ENCODE measurements around the gene TEC.

TEC gene

DNA sequence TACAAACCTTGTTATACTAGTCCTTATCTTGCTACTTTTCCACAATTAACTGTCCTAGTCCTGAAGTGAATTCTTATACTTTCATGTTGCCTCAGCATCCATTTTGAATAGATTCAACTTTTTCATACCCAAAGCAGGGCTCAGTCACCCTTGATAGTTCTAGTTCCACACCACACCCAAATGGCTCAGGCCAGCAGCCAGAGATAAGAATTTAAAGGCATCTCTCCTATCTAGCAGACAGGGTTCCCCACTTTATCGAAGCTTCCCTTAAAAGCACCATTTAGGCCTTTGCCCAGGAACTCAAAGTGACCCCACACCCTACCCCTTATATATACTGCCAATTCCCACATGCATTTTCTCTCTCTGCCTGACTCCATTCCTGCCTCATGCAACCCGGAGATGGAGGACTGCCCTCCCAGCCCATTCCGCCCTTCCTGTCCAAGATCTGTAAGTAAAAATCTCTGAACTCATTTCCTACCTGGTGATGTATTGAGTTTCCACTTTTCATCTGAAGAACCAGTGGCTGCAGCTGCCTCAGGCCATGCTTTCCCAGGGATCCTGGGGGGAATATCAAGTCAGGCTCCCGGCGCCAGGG, 71.9 kb downstream of the TEC start:
- Histone ChIP-seq H3K27me3 (ENCODE audit: control insufficient read depth, insufficient read depth, low read length, poor library complexity, severe bottlenecking) (no peaks in the 10 kb centered on the region), H3K4me3 (ENCODE audit: insufficient read depth, low read depth, low read length) (no peak overlapping the region), H3K9me3 (ENCODE audit: control insufficient read depth, low read length) (no peaks in the 10 kb centered on the region), H3K4me1 (ENCODE audit: control insufficient read depth, insufficient read depth, low read length) (no peaks in the 10 kb centered on the region), H3K36me3 (ENCODE audit: control insufficient read depth, insufficient read depth, low read length) (no peaks in the 10 kb centered on the region), H3K27ac (ENCODE audit: insufficient read depth, low read depth, low read length, poor library complexity, severe bottlenecking) (no peak overlapping the region)
- WGBS, 2 experiments = 92 to 96% methylated on average over 5 of the region's 5 CpGs

DNA sequence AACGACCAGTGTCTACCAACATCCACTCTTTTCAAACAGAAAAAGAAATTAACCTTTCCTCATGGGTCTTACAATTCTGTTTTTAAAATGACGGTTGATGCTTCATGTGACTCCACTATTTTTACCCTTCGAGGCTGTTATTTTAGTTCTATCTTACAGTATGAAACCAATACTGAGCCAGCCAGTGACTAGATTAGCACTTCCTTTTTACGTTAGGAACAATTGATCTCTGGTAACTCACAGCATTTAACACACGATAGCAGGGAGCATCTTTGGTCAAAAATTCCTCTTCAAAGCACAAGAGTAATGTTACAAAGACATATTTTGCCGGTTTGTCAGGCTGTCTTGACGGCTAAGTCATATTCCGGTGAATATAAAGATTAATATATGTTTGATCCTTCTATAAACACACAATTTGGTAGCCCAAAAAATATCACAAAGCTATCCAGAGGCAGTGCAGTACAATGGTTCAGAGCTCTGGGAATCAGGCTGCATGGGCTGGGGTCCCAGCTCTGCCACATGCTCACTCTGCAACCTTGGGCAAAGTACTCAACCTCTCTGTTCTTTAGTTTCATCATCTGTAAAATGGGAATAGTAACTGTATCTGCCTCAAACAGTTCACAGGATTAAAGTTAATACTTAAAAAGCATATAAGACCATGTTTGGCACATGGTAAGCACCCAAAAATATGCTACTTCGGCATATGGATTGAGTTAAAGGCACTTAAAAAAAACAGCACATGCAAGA, 72.7 kb downstream of the TEC start:
- H3K36me3 ChIP-seq (ENCODE audit: control insufficient read depth, insufficient read depth, low read length) = no peaks in the 10 kb centered on the region
- no peak overlapping the region for H3K4me3 ChIP-seq (ENCODE audit: insufficient read depth, low read depth, low read length)
- H3K4me1 ChIP-seq (ENCODE audit: control insufficient read depth, insufficient read depth, low read length) = no peaks in the 10 kb centered on the region
- 91 to 92% methylated on average over 9 of the region's 9 CpGs for WGBS, 2 experiments
- no peaks in the 10 kb centered on the region for H3K27me3 ChIP-seq (ENCODE audit: control insufficient read depth, insufficient read depth, low read length, poor library complexity, severe bottlenecking)
- no peaks in the 10 kb centered on the region for H3K9me3 ChIP-seq (ENCODE audit: control insufficient read depth, low read length)
- H3K27ac ChIP-seq (ENCODE audit: insufficient read depth, low read depth, low read length, poor library complexity, severe bottlenecking) = no peak overlapping the region

DNA sequence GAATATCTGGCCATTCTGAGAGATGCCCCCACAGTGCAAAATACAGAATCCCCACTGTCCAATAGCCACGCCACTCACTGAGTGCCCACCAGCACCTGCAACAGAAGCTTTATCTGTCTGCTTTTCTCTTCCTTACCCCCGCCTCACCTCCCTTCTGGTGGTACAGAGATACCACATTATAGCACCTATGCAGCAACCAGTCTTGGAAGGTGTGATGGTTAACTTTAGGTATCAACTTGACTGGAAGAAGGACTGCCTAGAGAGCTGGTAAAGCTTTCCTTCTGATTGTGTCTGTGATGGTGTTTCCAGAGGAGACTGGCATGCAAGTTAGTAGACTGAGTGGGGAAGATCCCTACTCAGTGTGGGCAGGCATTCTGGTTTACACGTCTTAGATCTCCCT, 73.8 kb downstream of the TEC start:
- H3K27ac ChIP-seq (ENCODE audit: insufficient read depth, low read depth, low read length, poor library complexity, severe bottlenecking) = no peak overlapping the region
- H3K4me1 ChIP-seq (ENCODE audit: control insufficient read depth, insufficient read depth, low read length) = no peaks in the 10 kb centered on the region
- no peak overlapping the region for H3K4me3 ChIP-seq (ENCODE audit: insufficient read depth, low read depth, low read length)
- 87 to 88% methylated on average over 3 of the region's 3 CpGs for WGBS, 2 experiments
- no peaks in the 10 kb centered on the region for H3K9me3 ChIP-seq (ENCODE audit: control insufficient read depth, low read length)
- no peaks in the 10 kb centered on the region for H3K27me3 ChIP-seq (ENCODE audit: control insufficient read depth, insufficient read depth, low read length, poor library complexity, severe bottlenecking)
- no peaks in the 10 kb centered on the region for H3K36me3 ChIP-seq (ENCODE audit: control insufficient read depth, insufficient read depth, low read length)

DNA sequence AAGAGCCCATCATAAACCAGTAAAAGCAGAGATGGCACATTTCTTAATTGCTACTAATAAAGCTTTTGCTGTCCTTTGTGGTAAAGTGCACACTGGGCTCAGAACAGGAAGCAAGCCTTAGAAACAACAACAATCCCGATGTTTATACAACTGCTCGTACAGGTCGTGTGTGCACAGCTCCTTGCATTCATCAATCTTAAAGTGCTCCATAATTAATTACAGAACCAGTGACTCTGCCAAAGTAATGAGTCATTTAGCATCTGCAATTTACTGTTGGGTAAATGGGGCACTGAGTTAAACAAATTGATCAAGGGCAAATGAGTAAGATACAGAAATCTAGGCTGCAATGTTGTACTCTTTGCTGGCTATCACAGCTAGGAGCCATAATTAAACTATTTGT, 74.3 kb downstream of the TEC start:
- Histone ChIP-seq H3K9me3 (ENCODE audit: control insufficient read depth, low read length) (no peaks in the 10 kb centered on the region), H3K36me3 (ENCODE audit: control insufficient read depth, insufficient read depth, low read length) (no peaks in the 10 kb centered on the region), H3K4me1 (ENCODE audit: control insufficient read depth, insufficient read depth, low read length) (no peaks in the 10 kb centered on the region), H3K4me3 (ENCODE audit: insufficient read depth, low read depth, low read length) (no peak overlapping the region), H3K27me3 (ENCODE audit: control insufficient read depth, insufficient read depth, low read length, poor library complexity, severe bottlenecking) (no peaks in the 10 kb centered on the region), H3K27ac (ENCODE audit: insufficient read depth, low read depth, low read length, poor library complexity, severe bottlenecking) (no peak overlapping the region)
- 94 to 95% methylated on average over 3 of the region's 3 CpGs for whole genome bisulfite sequencing, 2 experiments

DNA sequence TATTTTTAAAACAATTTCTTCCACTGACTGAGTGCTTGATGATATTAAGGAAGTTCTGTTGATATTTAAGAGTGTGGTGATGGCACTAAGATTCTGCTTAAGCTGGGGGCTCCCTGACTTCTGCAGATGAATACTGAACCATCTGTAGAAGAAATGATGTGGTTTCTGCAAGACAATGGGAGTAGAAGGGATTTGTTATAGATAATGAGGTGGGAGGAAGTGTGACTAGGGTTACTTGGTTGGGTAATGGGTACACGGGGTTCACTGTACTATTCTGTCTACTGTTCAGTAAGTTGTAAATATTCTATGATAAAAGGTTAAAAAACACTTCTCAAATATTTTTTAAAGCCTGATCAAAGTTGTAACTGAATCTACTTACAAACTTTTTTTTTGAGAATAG, 74.7 kb downstream of the TEC start:
- Histone ChIP-seq H3K9me3 (ENCODE audit: control insufficient read depth, low read length) (no peaks in the 10 kb centered on the region), H3K27ac (ENCODE audit: insufficient read depth, low read depth, low read length, poor library complexity, severe bottlenecking) (no peak overlapping the region), H3K4me3 (ENCODE audit: insufficient read depth, low read depth, low read length) (no peak overlapping the region), H3K4me1 (ENCODE audit: control insufficient read depth, insufficient read depth, low read length) (no peaks in the 10 kb centered on the region), H3K36me3 (ENCODE audit: control insufficient read depth, insufficient read depth, low read length) (no peaks in the 10 kb centered on the region), H3K27me3 (ENCODE audit: control insufficient read depth, insufficient read depth, low read length, poor library complexity, severe bottlenecking) (no peaks in the 10 kb centered on the region)
- 71% methylated on average over 1 of the region's 1 CpG; no CpG with 5 or more reads in 1 of the 2 experiments for WGBS, 2 experiments

DNA sequence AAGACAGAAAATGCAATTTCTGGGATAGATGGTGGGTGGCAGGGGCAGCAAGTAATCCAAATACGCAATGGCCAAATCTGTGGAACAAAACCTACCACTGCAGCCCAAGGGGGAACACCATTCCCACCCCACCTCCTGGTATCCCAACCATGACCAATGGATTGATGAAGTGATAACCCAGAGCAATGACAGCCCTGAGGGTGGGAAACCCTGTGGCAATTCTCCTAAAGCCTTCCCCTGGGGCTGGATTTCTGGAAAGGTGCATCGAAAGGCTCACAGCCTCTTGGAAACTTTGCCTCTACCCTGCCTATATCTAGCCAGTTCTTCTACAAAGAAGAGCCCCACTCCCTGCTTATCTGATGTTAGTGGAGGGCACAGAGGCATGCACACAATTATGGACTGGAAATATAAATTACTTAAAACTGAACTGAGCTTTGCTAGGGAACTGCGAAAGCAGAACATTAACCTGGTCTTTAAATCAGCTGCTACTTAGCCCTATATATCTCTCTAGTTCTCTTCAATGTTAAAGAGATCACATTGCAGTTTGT, 75.6 kb downstream of the TEC start:
- 85 to 93% methylated on average over 3 of the region's 3 CpGs for WGBS, 2 experiments
- H3K9me3 ChIP-seq (ENCODE audit: control insufficient read depth, low read length) = no peaks in the 10 kb centered on the region
- no peaks in the 10 kb centered on the region for H3K27me3 ChIP-seq (ENCODE audit: control insufficient read depth, insufficient read depth, low read length, poor library complexity, severe bottlenecking)
- no peak overlapping the region for H3K4me3 ChIP-seq (ENCODE audit: insufficient read depth, low read depth, low read length)
- no peak overlapping the region for H3K27ac ChIP-seq (ENCODE audit: insufficient read depth, low read depth, low read length, poor library complexity, severe bottlenecking)
- H3K4me1 ChIP-seq (ENCODE audit: control insufficient read depth, insufficient read depth, low read length) = no peaks in the 10 kb centered on the region
- H3K36me3 ChIP-seq (ENCODE audit: control insufficient read depth, insufficient read depth, low read length) = no peaks in the 10 kb centered on the region

DNA sequence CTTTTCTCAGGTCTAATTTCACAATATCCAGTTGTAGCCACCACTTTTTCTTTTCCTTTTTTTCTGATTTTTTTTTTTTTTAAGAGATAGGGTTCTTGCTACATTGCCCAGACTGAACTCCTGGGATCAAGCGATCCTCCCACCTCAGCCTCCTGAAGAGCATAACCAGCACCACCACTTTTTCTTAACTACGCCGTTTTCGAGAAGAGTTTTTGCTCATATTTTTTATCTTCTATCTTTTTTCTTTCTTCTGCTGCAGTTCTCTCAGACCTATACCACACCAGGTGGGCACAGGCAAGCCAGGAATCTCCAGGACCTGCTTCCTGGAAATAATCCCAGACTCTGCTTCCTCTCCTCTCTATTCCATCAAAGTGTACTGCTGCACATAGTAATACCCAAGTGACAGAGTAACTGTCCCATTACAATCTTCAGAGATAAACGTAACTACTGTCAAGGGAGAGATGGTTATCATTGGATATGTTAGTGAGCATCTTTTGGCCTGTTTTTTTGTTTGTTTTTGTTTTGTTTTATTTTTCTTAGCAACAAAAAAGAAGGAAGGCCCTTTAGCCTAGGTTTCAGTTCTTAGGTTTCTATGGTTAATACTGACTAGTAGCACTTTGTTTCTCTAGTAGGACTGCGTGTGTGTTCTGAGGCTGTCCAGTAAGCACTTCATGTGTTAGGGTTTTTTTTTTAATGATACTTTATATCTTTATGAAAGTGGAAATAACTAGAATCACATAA, 76.4 kb downstream of the TEC start:
- H3K27me3 ChIP-seq (ENCODE audit: control insufficient read depth, insufficient read depth, low read length, poor library complexity, severe bottlenecking) = no peaks in the 10 kb centered on the region
- no peaks in the 10 kb centered on the region for H3K36me3 ChIP-seq (ENCODE audit: control insufficient read depth, insufficient read depth, low read length)
- H3K9me3 ChIP-seq (ENCODE audit: control insufficient read depth, low read length) = no peaks in the 10 kb centered on the region
- 94 to 96% methylated on average over 5 to 6 of the region's 6 CpGs for WGBS, 2 experiments
- no peak overlapping the region for H3K4me3 ChIP-seq (ENCODE audit: insufficient read depth, low read depth, low read length)
- H3K4me1 ChIP-seq (ENCODE audit: control insufficient read depth, insufficient read depth, low read length) = no peaks in the 10 kb centered on the region
- H3K27ac ChIP-seq (ENCODE audit: insufficient read depth, low read depth, low read length, poor library complexity, severe bottlenecking) = no peak overlapping the region

DNA sequence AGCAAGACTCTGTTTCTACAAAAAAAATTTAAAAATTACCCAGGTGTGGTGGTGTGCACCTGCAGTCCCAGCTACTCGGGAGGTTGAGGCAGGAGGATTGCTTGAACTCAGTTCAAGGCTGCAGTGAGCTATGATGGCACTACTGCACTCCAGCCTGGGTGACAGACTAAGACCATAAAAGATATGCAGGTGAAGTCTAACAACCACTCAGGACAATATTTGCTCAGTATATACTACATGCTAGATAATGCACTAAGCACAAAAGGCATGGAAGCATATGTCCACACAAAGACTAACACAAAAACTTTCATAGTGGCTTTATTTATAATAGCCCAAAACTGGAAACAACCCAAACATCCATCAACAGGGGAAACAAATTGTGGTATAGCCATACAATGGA, 77.9 kb downstream of the TEC start:
- Histone ChIP-seq H3K4me1 (ENCODE audit: control insufficient read depth, insufficient read depth, low read length) (no peaks in the 10 kb centered on the region), H3K36me3 (ENCODE audit: control insufficient read depth, insufficient read depth, low read length) (no peaks in the 10 kb centered on the region), H3K9me3 (ENCODE audit: control insufficient read depth, low read length) (no peaks in the 10 kb centered on the region), H3K4me3 (ENCODE audit: insufficient read depth, low read depth, low read length) (no peak overlapping the region), H3K27ac (ENCODE audit: insufficient read depth, low read depth, low read length, poor library complexity, severe bottlenecking) (no peak overlapping the region), H3K27me3 (ENCODE audit: control insufficient read depth, insufficient read depth, low read length, poor library complexity, severe bottlenecking) (no peaks in the 10 kb centered on the region)
- 84 to 92% methylated on average over 1 of the region's 1 CpG for WGBS, 2 experiments

DNA sequence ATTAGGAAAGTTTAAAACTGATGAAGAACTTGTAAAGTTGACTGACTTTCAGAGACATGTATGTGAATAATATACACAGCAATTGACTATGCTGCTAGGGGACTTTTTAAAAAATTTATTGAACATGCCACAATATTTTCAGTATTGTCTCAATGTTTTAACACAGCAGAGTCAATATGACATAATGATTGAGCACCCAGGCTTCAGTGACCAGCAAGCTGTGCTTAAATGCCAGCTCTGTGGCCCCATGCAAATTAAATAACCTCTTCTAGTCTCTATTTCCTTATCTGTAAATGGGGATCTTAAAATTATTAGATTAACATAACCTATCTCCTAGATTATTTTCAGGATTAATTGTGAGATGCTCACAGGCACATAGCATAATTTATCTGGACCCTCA, 78.8 kb downstream of the TEC start:
- H3K9me3 ChIP-seq (ENCODE audit: control insufficient read depth, low read length) = no peaks in the 10 kb centered on the region
- no peak overlapping the region for H3K4me3 ChIP-seq (ENCODE audit: insufficient read depth, low read depth, low read length)
- H3K4me1 ChIP-seq (ENCODE audit: control insufficient read depth, insufficient read depth, low read length) = no peaks in the 10 kb centered on the region
- H3K27me3 ChIP-seq (ENCODE audit: control insufficient read depth, insufficient read depth, low read length, poor library complexity, severe bottlenecking) = no peaks in the 10 kb centered on the region
- H3K27ac ChIP-seq (ENCODE audit: insufficient read depth, low read depth, low read length, poor library complexity, severe bottlenecking) = no peak overlapping the region
- H3K36me3 ChIP-seq (ENCODE audit: control insufficient read depth, insufficient read depth, low read length) = no peaks in the 10 kb centered on the region

DNA sequence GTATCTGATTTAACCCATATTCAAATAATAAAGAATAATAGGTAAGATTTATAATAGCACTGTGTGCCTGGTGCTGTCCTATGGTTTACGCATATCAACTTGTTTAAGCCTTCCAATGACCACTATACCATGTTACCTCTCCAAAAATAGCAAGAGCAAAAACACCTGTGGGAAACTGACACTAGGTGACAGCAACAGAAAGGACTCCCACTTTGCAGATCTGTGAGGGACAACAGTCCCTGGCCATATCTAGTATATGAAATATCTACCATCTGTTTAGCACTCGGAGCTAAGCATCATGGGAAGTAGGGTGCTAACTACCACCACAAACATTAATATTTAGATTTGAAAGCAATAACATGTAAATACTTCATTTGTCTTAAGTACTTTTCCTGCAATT, 79.9 kb downstream of the TEC start:
- Histone ChIP-seq H3K9me3 (ENCODE audit: control insufficient read depth, low read length) (no peaks in the 10 kb centered on the region), H3K4me3 (ENCODE audit: insufficient read depth, low read depth, low read length) (no peak overlapping the region), H3K36me3 (ENCODE audit: control insufficient read depth, insufficient read depth, low read length) (no peaks in the 10 kb centered on the region), H3K4me1 (ENCODE audit: control insufficient read depth, insufficient read depth, low read length) (no peaks in the 10 kb centered on the region), H3K27me3 (ENCODE audit: control insufficient read depth, insufficient read depth, low read length, poor library complexity, severe bottlenecking) (no peaks in the 10 kb centered on the region), H3K27ac (ENCODE audit: insufficient read depth, low read depth, low read length, poor library complexity, severe bottlenecking) (no peak overlapping the region)
- 17 to 78% methylated on average over 1 to 2 of the region's 2 CpGs for WGBS, 2 experiments
